ENCODE measurements around the gene KNDC1.
"Not testable (repeated sequence)": the region's sequence is repeated elsewhere in the genome, so short reads cannot be mapped to it uniquely, and the experiment has no call there.

The KNDC1 gene

DNA sequence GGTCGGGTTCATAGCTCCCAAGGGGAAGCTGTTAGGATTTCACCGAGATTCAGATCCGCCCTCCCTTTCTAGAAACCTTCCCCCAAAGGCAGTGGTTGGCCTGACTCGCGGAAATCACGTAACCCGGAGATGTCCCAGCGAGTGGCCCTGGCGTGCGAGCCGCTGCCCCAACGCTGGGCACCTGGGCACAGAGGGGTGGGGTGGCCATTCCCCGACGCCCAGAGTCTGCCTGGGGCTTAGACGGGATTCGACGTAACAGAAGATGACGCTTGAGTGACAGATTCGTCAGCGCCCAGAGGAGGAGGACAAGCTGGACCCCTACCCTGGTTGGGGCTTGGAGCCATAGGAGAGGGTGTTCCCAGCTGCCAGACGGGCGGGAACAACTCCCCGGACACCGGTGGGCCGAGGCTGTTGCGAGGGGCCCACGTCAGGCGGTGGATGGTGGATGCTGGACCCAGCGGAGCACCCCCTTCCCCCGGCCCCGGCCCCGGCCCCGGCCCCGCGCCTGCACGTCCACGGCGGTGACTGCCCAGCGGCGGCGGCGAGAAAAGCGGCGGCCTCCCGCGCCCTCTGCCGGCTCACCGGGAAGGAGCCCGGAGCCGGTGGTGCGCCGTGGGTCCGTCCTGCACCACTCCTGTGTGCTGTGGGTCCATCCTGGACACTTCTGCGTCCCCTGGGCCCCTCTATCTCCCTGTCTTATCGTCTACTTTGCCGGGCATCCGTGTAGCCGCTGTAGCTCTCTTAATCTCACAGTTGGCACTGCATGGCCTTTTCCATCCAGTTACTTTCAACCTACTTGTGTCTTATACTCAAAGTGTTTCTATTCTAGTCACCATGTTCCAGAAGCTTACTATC, 35.4 kb upstream of the KNDC1 start:
- DNase-seq (ENCODE audit: low read depth, low spot score): no peak

DNA sequence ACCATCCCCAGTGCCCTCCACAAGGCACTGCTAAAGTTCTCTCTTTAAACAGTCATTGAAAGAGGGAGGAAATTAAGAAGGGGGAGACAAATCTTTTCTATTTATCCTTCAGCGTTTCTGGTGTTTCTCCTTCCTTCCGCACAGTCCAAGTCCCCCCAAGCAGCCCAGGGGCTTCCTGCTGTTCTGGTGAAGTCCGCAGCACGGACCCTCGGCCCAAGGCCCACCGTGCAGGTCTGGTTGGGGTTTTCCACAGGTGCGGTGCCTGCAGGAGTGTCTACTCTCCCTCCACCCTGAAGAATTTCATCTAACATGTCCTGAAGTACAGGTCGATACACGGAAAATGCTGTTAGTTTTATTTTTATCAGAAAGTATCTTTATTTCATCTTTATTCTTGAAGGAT, 34.1 kb upstream of the KNDC1 start:
- DNase-seq (ENCODE audit: low read depth, low spot score): no peak

- DNase-seq (ENCODE audit: low read depth, low spot score): no peak
Observed at GRCh38 chr10:133126431-133127290, 33.4 kb upstream of the KNDC1 start.

- no peak for DNase-seq (ENCODE audit: low read depth, low spot score)
Observed at GRCh38 chr10:133127291-133128125, 32.5 kb upstream of the KNDC1 start.

DNA sequence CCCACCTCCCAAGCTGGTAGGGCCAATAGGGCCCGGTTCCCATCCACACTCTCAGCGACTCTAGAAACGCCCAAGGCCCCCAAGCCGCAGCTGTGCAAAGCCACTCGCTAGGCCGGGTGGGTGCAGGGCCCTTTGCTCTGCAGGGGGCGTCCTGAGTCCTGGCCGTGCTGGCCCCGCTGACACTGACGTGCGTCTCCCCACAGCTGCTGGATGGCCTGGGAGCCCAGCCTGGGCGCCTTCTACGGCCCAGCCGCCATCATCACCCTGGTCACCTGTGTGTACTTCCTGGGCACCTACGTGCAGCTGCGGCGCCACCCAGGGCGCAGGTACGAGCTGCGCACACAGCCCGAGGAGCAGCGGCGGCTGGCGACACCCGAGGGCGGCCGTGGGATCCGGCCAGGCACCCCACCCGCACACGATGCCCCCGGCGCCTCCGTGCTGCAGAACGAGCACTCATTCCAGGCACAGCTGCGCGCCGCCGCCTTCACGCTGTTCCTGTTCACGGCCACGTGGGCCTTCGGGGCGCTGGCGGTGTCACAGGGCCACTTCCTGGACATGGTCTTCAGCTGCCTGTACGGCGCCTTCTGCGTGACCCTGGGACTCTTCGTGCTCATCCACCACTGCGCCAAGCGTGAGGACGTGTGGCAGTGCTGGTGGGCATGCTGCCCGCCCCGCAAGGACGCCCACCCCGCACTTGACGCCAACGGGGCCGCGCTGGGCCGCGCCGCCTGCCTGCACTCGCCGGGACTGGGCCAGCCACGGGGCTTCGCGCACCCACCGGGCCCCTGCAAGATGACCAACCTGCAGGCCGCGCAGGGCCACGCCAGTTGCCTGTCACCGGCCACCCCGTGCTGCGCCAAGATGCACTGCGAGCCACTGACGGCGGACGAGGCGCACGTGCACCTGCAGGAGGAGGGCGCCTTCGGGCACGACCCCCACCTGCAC, 31.6 kb upstream of the KNDC1 start:
- no peak for DNase-seq (ENCODE audit: low read depth, low spot score)

DNA sequence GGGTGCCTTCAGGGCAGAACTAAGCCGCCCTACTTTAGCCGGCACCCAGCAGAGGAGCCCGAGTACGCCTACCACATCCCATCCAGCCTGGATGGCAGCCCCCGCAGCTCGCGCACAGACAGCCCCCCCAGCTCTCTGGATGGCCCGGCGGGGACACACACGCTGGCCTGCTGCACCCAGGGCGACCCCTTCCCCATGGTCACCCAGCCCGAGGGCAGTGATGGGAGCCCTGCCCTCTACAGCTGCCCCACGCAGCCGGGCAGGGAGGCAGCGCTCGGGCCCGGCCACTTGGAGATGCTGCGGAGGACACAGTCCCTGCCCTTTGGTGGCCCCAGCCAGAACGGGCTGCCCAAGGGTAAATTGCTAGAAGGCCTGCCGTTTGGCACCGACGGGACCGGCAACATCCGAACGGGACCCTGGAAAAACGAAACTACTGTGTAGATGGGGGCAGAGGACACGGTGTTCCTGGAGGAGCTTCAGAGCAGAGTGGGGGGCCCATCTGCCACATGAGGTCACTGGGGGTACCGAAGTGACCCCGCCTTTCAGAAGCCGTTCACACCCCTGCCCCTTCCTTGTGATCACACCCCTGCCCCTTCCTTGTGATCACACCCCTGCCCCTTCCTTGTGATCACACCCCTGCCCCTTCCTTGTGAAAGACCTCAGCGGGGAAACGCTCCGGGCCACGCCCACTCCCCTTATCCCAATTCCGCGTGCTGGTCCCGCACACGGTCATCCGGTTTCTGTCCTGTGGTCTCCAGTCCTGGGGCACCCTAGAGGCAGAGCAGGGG, 30.8 kb upstream of the KNDC1 start:
- DNase-seq (ENCODE audit: low read depth, low spot score): no peak

DNA sequence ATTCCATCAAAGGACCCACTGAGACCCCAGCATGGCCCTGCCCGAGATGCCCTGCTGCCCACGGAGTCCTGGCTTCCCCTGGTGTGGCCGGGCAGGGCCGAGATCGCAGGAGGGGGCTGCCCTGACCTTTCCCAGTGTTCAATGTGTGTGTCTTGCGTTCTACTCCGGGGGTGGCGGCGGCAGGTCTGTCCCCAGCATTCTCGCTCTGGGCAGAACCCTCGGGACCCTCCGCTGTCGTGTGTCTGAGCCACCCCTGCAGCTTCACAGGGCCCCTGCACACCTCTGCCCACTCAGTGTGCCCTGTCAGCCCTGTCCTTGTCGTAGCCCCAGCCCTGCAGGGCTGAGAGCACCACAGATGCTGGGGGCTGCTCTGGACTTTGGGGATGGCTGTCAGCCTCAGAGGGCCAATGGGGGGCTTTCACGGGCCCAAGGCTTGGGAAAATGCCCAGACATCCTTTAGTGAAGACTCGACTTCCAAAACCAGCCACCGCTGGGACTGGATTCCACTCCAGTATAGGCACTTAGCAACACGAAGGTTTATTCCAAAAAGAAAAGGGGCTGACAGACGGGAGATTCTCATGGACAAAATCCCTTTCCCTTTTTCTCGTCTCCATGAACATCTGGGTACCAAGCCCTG, 30.0 kb upstream of the KNDC1 start:
- DNase-seq (ENCODE audit: low read depth, low spot score): no peak

DNA sequence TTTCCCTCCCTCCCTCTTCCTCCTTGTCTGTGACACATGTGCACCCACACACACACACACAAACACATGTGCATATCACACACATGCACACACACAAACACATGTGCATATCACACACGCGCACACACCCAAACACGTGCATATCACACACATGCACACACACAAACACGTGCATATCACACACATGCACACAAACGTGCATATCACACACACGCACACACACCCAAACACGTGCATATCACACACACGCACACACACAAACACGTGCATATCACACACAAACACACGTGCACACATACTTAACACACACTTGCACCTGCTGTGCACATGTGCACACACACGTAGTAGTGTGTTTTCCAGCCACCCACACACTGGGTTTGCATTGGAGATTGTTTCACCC, 29.4 kb upstream of the KNDC1 start:
- no peak for DNase-seq (ENCODE audit: low read depth, low spot score)

- DNase-seq (ENCODE audit: low read depth, low spot score): no peak
Observed at GRCh38 chr10:133131053-133131452, 29.0 kb upstream of the KNDC1 start.

GRCh38 chr10:133131734-133132472, 28.1 kb upstream of the KNDC1 start:
- DNase-seq (ENCODE audit: low read depth, low spot score): no peak

DNA sequence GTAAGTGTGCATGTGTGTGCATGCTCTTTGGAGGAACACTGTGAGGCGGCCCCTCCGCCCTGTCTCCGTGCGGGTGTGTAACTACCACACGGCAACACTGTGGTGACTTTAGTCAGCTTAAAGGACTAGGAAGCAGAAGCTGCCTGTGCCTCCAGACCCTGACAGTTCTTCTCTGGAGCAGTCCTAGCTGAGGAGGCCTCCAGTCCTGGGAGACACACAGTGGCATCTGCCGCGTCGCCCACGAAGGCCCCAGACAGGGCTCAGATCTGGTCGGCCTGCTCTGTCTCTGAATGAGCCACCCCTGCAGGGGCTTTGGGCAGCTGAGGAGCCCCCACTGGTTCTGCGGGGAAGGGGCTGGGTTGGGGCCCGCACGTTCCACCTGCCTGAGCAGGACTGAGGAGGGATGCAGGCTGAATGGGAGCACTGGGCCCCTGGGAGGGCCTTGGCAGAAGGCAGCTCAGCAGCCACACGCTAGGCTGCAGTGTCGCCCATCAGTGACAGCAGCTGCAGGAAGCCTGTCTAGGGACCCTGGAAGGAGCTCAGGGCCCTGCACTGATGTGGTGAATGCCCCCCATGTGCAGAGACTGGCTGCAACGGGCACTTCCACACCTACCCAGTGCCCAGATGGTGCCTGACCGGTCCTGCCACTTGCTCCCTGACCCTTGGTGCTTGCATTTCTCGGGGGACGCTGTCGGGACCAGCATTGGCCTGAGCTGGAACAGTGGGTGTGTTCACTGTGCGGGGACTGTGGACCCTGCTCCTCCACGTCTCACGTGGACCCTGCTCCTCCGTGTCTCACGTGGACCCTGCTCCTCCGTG, 27.3 kb upstream of the KNDC1 start:
- DNase-seq (ENCODE audit: low read depth, low spot score): no peak

- no peak for DNase-seq (ENCODE audit: low read depth, low spot score)
Observed at GRCh38 chr10:133133471-133134231, 26.4 kb upstream of the KNDC1 start.

DNA sequence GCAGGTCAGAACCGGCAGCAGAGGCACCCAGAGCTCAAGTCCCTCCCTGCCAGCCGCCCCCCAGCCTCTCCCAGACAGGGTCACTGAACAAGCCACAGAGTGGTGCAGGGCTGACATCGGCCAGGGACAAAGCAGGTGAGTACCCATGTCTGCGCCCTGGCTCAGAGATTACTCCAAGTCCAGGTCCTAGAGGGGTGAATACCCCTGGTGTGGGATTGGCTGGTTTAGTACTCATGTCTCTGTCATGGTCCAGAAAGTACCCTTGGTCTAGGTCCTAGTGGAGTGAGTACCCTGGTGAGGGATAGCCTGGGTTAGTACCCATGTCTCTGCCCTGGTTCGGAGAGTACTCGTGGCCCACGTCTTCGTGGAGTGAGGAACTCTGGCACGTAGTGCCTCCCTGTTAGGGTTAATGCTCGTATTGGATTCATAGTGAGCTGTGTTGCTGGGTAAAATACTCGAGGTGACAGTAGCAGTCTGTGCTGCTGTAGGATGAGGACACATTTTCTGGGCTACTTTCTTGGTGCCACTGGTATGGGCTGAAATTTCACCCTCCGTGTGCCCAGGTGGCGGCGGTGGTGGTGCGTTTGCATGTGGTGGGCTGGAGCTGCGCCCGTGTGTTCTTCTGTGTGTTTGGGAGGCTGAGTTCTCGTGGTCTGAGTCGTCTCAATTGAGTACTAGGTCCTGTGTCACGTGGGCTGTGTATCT, 25.5 kb upstream of the KNDC1 start:
- DNase-seq (ENCODE audit: low read depth, low spot score): no peak

DNA sequence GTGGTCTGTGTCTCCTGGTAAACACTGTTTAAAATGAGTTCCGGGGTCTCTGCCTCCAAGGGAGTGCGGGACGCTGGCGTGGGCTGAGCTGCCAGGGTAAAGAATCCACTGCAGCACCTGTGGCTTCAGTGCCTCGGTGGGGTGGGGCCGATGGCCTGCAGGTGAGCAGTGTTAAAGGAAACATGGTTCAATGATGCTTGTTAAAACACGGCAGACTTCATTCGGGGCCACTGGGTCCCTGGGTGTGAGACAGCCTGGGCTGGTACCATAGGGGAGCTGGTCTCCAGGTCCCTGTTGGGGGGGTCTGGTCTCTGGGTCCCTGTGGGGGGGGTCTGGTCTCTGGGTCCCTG, 24.9 kb upstream of the KNDC1 start:
- no peak for DNase-seq (ENCODE audit: low read depth, low spot score)

GRCh38 chr10:133137486-133138145, 22.4 kb upstream of the KNDC1 start:
- DNase-seq (ENCODE audit: low read depth, low spot score): not testable (repeated sequence)

DNA sequence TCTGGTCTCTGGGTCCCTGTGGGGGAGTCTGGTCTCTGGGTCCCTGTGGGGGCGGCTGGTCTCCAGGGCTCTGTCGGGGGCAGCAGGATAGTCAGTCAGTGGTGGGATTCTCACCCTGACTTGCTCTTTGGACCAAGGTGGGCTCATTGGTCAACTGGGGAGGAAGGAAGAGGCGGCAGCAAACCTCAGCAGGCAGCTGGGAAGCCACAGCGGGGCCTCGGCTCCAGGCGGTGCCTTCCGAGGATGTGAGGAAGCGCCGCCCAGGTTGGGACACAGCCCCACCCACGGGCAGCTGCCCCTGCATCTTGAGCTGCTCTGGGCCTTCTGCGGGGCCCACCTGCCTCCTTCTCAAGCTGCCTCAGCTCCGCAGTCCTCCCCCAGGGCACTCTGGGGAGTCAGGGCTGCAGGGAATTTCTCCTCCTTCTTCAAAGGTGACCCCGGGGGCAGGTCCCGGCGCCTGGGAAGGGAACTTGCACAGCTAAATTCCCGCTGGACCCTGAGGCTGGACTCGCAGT, 20.4 kb upstream of the KNDC1 start:
- no peak for DNase-seq (ENCODE audit: low read depth, low spot score)
